Fibroblast of villous mesenchyme (primary cell): ENCODE data around the gene TTC13. TPM values are rescaled to one million over a fixed set of nuclear protein-coding genes. Genes with fewer than 3 reads are reported as not detected.

ENCODE experiments used
- DNase-seq: peaks from one replicate; pipeline ENCODE4 v3.0.0-alpha.2; 2010; ENCODE audit warnings: low read depth
- H3K4me3 ChIP-seq: 2 replicates; pipeline ENCODE4 v1.5.1; 2011; ENCODE audit warnings: low read depth, mild to moderate bottlenecking, low read length
- CTCF ChIP-seq: IDR thresholded peaks from 2 replicates; pipeline ENCODE4 v1.5.1; 2012; ENCODE audit warnings: low read depth, mild to moderate bottlenecking, low read length; ENCODE audit not compliant: insufficient read depth
- total RNA-seq: library from RNA; depleted of rRNA; stranded (reverse); fragments of >200 nt; gene quantifications from 2 replicates; pipeline ENCODE4 v1.2.3, GENCODE V29; 2012

TTC13 gene
- total RNA-seq, 1 donor = 18.6 TPM

GRCh38 chr1:230922620-230923019 lies 56.0 kb downstream of the TTC13 start:
- peak; percentile 28 for DNase-seq
- peak; percentile 35 for TF ChIP-seq CTCF
- H3K4me3 ChIP-seq = no peak overlapping the region

- no peak overlapping the region for H3K4me3 ChIP-seq
- no peak for TF ChIP-seq CTCF
- no peak for DNase-seq
Measured at GRCh38 chr1:230919207-230919606, 59.5 kb downstream of the TTC13 start.

GRCh38 chr1:230917284-230918135 lies 61.2 kb downstream of the TTC13 start:
- H3K4me3 ChIP-seq = no peak overlapping the region
- TF ChIP-seq CTCF = peak; percentile 75
- DNase-seq = peak; percentile 82

GRCh38 chr1:230916587-230917283 lies 61.9 kb downstream of the TTC13 start:
- no peak overlapping the region for H3K4me3 ChIP-seq
- TF ChIP-seq CTCF = no peak
- no peak for DNase-seq

- no peak for DNase-seq
- no peak overlapping the region for H3K4me3 ChIP-seq
- no peak for TF ChIP-seq CTCF
Measured at GRCh38 chr1:230915078-230915477, 63.6 kb downstream of the TTC13 start.

- TF ChIP-seq CTCF = no peak
- DNase-seq = no peak
- no peak overlapping the region for H3K4me3 ChIP-seq
Measured at GRCh38 chr1:230913496-230913895, 65.2 kb downstream of the TTC13 start.
